Endothelial cell of hepatic sinusoid (primary cell): ENCODE measurements around the gene GPSM1.
"Not testable (repeated sequence)": the region's sequence is repeated elsewhere in the genome, so short reads cannot be mapped to it uniquely, and the experiment has no call there.

ENCODE experiments used
- in situ Hi-C: cut with HindIII; loops from 2 replicates; pipeline ENCODE4 v1.10.0; 2017; ENCODE audit warnings: low sequenced_read_pairs

GPSM1 gene

GRCh38 chr9:136403915-136404800, 76.8 kb downstream of the GPSM1 start:
- in situ Hi-C loops, result no loop called here

- in situ Hi-C loops, result no loop called here
These were observed 77.4 kb downstream of the GPSM1 start for GRCh38 chr9:136404801-136405136.

GRCh38 chr9:136405481-136405880, 78.1 kb downstream of the GPSM1 start:
- in situ Hi-C loops, result no loop called here

- in situ Hi-C loops, result not testable (repeated sequence)
These were observed 78.6 kb downstream of the GPSM1 start for GRCh38 chr9:136405904-136406303.

GRCh38 chr9:136407061-136407460, 79.7 kb downstream of the GPSM1 start:
- in situ Hi-C loops, result not testable (repeated sequence)

GRCh38 chr9:136407911-136408310, 80.6 kb downstream of the GPSM1 start:
- in situ Hi-C loops, result no loop called here
